HG03280 (cell line): ENCODE measurements around the gene COA1.
"Not testable (repeated sequence)": the region's sequence is repeated elsewhere in the genome, so short reads cannot be mapped to it uniquely, and the experiment has no call there.

Source experiments
- ATAC-seq: cut with Tn5 transposase; IDR thresholded peaks from one replicate; pipeline ENCODE4 v1.9.1; 2021; ENCODE audit warnings: mild to moderate bottlenecking, moderate library complexity; ENCODE audit not compliant: unreplicated experiment

COA1 gene

DNA sequence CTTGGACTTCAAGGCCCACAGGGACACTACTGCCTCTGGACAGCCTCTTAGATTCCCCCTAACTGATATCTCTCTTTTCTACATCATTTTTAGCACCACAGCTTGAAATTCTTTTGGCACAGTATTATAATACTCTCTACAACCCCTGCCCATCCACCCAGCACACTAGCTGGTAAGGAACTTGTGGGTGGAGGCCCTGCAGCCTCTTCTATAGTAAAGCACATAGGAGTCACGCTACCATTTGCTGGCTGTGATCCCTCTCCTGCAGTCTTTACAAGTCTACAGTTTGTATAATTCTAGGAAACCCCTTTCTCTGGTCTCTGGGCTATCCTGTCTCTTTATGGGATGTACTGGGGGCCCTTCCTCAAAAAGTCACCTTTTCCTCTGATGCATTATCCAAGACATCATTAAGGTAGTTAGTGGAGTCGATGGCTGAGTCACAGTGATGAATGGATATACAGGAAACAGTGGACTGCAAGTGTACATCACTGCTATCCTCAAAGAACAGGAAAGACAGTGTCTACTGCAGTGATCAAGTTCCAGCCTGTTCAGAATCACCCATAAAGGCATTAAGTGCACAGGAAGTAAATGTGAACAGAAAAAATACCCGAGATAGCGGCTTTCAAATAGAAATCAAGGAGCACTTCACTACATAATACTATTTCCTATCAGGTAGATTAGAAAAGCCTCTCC, 92.1 kb downstream of the COA1 start:
- ATAC-seq = no peak

DNA sequence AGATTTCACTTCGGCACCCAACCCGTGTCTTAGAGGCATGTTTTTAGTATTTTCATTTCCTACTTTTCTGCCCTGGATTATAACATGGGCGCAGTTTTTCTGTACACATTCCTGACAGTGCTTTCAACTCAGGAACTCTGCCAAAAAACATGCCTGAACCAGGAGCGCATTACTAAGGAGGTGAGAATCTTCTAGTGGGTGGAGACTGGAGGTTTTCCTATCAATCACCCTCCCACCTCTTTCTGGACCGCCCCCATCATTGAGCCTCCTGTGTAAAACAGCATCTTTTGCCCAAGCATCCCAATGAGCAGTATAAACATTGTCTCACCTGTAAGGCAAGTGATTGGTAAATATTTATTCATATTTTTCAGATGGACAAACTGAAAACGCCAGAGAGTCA, 93.2 kb downstream of the COA1 start:
- ATAC-seq = no peak

DNA sequence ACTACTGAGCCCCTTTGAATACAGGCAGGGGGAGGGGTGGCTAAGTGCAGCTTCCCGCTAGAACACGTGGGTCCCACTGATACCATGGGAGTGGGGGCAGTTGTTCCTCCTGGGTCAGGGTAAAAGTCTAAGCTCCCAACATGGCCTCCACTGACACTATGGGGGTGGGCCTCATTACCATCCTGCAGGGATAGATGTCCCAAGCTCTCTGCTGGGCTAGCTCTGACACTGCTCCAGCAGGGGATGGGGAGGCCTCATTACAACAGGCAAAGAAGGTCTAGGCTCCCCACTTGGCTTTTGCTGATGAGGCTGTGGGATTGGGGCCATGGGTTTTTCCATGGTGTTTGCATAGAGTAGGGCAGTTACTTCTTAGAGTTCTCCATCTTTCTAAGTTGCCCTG, 94.9 kb downstream of the COA1 start:
- no peak for ATAC-seq

DNA sequence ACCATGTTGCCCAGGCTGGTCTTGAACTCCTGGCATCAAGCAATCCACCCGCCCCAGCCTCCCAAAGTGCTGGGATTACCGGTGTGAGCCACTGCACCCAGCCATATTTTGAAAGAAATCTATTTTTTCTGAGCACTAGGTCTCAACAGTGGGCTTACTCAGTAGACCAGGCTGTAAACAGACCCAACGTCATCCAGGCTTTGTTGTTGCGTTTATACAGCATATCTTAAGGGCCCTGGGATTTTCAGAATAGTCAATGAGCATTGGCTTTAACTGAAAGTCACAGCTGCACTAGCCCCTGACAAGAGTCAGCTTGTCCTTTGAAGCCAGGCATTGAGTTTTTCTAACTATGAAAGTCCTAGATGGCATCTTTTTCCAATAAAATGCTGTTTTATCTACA, 96.6 kb downstream of the COA1 start:
- ATAC-seq = no peak

DNA sequence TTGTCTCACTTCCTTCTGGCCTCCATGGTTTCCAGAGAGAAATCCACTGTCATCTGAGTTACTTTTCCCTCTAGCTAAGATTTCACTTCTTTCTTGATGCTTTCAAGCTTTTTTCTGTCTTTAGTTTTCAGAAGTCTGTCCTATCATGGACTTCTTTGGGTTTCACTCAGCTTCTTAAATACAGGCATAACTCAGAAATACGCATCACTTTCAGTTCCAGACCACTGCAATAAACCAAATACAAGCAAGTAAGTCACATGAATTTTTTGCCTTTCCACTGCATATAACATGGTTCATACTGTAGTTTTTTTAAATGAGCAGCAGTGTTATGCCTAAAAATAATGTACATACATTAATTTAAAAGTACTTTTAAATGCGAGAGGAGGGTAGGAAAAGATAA, 97.8 kb downstream of the COA1 start:
- no peak for ATAC-seq

DNA sequence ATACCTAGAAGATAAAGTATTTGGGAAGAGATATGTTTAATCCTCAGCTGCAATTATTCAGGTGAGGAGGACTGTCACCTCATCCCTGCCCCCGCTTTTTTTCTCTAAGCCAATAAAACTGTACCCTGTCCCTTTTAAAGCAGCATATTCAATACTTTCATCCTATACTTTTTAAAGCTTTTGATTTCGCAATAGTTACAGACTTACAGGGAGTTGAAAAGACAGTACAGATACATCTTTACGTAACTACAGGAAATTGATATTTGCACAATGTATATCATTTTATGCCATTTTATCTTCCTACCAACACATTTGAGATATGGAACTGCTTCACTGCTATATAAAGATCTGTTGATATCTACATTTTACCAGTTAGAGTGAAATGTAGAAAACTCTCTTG, 98.8 kb downstream of the COA1 start:
- no peak for ATAC-seq

DNA sequence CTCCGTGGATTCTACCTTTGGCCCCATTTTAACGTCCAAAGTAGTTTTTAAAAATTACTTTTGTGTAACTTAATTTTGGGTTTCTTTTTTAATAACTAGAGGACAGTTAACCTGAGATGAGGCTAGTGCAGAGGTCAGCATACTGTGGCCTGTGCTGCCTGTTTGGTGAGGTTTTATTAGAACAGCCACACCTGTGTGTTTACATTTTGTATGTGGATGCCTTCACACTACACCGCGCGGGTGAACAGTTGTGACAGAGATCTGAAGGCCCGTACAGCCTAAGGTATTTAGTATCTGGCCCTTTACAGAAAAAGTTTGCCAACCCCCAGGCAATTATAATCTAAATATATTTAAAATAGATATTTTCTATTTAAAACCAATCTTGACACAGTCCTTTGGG, 99.5 kb downstream of the COA1 start:
- no peak for ATAC-seq

DNA sequence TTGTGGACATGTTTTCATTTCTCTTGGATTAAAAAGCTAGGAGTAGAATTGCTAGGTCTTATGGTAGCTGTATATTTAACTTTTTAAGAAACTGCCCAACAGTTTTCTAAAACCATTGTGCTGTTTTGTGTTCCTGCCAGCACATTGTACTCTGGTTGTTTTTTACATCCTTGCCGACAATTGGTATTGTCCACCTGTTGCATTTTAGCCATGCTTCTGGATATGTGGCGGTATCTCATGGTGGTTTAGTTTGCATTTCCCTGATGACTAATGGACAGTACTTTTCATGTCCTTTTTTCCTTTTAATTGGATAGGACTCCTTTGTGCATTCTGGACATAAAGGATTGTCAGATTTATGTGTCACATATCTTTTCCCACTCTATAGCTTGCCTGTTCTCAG, 100.9 kb downstream of the COA1 start:
- no peak for ATAC-seq

DNA sequence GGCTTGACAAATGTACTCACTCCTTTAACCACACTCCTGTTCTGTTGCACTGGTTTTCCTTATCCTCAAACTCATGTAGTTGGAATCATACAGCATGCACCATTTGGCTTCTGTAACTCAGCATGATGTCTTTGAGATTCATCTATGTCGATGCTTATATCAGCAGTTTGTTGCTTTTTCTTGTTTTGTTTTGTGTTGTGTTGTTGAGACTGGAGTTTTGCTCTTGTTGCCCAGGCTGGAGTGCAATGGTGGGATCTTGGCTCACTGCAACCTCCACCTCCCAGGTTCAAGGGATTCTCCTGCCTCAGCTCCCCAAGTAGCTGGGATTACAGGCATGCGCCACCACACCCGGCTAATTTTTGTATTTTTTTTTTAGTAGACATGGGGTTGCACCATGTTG, 101.5 kb downstream of the COA1 start:
- not testable (repeated sequence) for ATAC-seq

DNA sequence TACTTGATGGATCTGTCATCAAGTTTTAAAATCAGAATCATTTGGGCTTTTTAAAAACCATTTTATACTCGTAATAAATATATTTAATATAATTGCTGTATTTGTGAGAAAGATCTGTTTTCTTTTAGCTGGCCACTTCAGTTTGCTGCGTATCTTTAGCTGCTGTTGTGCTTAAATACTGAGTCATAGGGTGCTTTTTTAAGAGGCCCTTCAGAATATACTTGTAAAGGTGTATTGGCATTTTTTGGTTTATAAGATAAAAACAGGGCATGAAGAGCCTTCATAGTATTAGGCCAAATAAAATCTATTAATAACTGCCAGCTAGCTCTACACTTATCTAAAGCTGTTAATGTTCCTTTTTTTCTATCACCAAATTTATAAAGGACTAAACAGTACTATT, 102.6 kb downstream of the COA1 start:
- ATAC-seq = no peak

DNA sequence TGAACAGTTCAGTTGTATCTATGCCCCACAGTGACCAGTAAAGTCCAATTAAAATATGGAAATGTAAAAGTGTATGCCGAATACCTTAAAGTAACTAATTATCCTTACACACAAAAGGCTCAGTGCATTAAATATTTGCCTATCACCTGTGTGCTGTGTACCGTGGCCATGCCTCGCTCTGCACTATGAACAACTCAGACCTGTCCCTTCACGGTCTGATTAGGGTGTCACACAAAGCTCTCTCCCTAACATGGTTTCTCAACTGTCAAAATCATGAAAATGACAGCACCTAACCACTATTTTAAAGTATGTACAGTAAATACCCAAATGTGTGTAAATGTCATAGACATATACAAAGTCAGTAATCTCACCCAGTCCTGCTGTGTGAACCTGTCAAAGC, 103.3 kb downstream of the COA1 start:
- no peak for ATAC-seq

DNA sequence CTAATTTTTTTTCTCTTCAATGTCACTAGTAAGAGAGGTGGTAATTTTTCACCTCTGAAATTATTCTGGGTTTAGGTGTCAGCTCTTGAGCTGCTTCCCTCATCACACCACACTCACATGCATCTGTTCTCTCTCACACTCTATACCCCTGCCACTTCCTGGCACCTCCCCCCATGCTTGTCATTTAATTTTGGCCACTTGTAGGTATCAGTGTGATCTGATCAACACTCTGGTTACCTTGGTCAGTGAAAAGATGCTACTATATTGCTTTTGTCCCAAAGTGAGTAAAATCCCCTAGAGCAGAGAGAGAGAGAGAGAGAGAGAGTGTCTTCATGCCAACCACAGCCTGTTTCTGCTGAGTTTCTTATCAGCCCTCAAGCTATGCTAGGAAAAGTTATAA, 103.9 kb downstream of the COA1 start:
- ATAC-seq = no peak

DNA sequence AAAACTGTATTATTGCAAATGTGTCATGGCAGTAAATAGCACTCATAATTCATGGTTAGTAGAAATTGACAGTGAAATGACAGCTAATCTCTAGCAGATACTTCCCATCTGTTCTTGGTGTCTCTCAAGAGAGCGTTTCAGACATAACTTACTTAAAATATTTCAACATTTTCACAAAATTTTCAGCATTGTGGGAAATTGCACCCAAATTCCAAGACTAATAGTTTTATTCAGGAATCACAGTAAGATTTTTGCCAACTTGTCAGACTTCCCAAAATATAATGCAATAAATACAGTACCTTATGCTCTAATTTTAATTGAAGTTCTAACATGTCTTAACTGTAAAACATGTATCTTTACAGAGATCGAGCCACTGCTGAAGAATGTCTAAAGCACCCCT, 105.2 kb downstream of the COA1 start:
- no peak for ATAC-seq

DNA sequence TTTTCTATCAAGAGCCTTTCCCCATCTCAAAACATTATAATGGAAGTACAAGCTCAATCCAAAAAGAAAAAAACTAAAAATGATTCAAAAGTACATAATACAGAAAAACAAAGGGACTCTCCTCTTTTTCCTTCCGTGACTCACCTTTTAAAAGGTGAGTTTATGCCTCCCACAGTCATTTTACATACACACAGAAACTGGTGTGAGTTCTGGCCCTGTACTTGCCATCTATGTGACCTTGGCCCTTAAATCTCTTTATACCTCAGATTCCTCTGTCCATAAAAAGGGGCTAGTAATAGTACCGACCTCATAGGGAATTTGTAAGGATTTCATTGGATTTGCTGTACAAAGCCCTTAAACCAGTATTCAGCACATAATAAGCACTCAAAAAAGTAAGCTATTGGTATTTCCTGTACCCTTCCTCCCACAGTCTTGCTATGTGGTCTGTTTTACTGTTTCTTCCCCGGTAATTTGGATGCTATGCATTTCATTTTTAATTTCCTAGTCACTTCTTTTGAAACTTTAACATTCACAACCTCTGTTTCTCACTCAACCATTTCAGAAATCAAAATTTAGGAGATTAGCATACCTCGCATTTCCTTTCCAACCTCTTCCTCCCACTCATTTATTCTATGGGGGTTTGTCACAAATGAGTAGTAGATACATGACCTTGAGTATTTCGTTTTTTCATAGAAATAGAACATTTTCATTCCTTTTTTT, 107.4 kb downstream of the COA1 start:
- ATAC-seq = no peak

DNA sequence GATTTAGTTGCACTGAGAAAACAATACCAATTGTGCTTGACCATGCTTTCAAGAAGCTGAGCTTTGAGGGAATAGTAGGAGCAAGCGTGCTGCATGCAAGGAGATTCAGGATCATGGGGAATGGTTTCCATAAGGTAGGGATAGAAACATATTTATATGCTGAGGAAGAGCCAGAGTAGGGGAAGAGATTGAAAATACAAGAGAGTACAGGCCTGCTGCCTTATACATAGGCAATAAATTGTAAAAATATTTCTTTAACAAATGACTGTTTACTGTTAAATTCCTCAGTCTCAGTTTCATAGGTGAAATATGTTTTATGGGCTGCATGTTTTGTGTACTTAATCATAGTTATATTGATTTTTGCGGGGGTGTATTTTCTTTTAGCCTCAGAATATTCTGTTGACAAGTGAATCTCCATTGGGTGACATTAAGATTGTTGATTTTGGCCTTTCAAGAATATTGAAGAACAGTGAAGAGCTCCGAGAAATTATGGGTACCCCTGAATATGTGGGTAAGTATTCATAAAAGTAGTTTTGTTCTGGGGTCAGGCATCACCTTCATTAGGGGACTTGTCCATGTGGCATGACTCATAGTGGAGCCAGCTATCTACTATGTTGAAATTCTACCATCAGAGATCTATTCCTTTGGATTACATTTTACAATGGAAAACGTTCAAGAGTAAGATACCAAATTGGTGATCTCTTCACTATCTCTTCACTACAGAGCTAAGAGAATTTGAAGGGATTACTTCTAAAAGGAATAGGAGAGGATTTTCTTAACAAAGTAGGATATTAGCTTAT, 109.9 kb downstream of the COA1 start:
- ATAC-seq = no peak

DNA sequence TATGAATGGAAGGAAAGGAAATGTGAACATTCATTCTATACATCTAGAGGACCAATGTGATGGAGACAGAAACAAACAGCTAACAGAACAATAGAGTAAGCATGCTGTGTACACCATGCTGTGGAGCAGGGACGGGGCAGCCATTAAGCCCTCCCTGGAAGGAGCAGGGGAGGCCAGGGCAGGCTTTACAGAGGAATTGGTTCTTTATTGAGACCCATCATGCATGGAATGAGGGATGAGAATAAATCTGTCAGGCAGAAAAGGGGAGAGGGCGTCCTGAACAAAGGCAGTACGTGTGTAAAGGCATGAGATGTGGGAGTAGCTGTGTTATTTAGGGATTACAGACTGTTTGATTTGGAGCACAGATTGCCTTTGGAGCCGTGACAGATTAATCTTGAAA, 111.2 kb downstream of the COA1 start:
- ATAC-seq = no peak

DNA sequence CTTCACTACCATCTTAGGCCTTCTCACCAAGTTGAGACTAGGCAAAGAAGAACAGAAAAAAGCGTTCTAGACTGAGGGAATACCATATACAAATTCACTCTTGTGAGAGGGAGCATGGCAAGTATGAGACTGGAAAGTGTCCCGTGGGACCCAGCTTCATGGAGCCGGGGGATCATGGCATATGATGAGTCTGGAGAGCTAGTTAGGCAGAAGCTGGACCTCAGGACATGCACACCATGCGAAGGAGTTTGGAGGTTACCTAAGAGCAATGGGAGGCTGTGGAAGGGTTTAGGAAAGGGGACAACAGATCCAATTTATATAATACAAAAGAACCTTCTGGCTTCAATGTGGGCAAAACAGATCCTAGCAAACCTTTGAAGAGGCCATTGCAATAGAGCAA, 112.3 kb downstream of the COA1 start:
- ATAC-seq = no peak

DNA sequence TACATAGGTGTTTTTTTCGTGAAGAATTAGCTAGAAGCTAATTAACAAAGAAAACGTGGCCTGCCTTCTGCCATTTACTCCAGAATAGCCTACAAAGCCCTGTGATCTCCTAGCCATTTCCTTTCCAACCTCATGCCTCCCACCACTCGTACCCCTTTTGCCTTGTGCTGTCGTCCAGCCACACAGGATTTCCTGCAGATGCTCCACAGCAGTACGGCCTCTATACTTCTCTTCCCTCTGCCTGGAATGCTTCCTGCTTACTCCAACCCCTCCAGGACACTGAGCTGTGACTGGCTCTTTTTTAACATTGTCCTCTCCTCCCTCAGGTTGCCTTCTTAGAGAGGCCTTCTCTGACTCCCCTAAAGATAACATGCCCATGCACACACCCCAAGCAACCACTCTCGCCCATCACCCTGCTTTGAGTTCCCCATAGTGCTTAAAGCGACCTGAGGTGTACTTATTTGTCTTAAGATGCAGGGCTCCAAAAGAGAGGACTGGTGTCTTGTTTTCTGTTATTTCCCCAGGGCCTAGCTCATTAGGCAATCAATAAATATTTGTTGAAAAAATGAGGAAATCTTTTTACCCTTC, 113.7 kb downstream of the COA1 start:
- no peak for ATAC-seq

DNA sequence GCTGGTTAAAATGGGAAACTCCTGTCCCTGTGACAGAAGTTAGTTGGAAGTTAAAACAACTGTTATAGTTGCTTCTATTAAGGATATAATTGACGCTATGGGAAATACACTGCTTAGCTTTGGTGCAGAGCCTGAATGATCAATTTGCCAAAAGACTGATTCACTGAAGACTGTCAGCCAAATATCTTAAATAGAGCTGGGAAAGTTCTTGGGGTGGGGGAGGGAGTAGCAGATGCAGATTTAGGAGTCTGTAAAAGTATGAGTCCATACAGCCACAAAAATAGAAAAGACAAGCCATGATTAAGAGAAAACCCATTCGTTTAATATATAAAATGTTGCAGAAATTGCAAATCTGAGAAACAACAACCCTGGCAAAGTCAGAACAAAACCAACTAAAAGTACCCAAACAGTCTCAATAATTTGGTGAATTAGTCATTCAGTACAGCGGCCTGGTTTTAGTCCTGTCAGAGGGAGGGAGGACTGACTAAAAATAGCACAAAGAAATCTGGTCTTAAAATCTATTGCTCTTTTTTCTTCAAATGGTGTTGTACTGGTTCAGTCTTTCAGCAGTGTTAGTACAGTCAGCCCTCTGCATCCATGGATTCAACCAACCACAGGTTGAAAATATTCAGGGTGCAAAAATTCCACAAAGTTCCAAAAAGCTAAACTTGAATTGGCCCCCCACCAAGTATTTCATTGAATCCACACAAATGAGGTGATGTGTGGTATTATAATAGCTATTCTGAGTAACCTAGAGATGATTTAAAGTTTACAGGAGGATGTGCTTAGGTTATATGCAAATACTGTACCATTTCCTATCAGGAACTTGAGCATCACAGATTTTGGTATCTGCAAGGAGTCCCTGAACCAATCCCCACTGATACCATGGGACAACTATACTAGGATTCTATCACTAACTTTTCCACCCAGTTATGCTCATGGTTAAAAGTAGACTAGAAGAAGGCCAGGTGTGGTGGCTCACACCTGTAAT, 116.4 kb downstream of the COA1 start:
- ATAC-seq = no peak

DNA sequence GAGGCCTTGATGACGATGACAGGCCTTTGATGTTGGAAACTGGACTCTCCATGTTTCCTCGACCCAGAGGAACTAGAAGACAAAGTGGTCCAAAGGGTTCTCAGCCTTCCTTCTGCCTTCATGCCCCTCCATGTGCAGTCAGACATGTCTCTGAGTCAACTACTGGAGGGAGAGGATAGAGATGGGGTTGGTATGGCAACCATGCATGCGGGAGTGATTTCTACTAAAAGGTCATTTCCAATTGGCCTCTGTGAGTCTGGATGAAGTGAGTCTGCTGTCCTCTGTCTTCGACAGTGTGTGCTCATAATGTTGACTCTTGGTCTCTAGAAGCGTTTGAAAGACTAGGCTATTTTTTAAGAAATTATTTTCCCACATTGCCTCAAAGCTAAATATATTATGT, 117.2 kb downstream of the COA1 start:
- no peak for ATAC-seq
